ENCODE data around the gene CAMSAP1. TPM values are rescaled to one million over a fixed set of nuclear protein-coding genes. Genes with fewer than 3 reads are reported as not detected.

CAMSAP1 gene
- total RNA-seq, 1 donor from 2014 or later, result 20.0 TPM

- Histone ChIP-seq H3K27me3 (ENCODE audit: low read depth) (no peaks in the 10 kb centered on the region), H3K4me3 (no peak overlapping the region), H3K36me3 (peaks cover 37% of the 10 kb centered on the region), H3K27ac (replicated peaks) (no peak overlapping the region), H3K4me1 (no peaks in the 10 kb centered on the region), H3K9me3 (replicated peaks) (peaks cover 15% of the 10 kb centered on the region)
- no peak for TF ChIP-seq CTCF (IDR thresholded peaks at IDR 0.05; ENCODE audit: borderline replicate concordance)
- intact Hi-C loops (cut with micrococcal nuclease), result no loop called here
- DNase-seq, result no peak
These were observed 79.3 kb downstream of the CAMSAP1 start for GRCh38 chr9:135827866-135828580.

- peaks cover 15% of the 10 kb centered on the region for H3K9me3 ChIP-seq (replicated peaks)
- no peak for TF ChIP-seq CTCF (IDR thresholded peaks at IDR 0.05; ENCODE audit: borderline replicate concordance)
- no peak for DNase-seq
- no peaks in the 10 kb centered on the region for H3K4me1 ChIP-seq
- no peak overlapping the region for H3K4me3 ChIP-seq
- no peak overlapping the region for H3K27ac ChIP-seq (replicated peaks)
- no peaks in the 10 kb centered on the region for H3K27me3 ChIP-seq (ENCODE audit: low read depth)
- peaks cover 44% of the 10 kb centered on the region for H3K36me3 ChIP-seq
- intact Hi-C loops (cut with micrococcal nuclease), result no loop called here
These were observed 80.0 kb downstream of the CAMSAP1 start for GRCh38 chr9:135827301-135827700.

GRCh38 chr9:135826188-135826545 lies 81.2 kb downstream of the CAMSAP1 start:
- H3K36me3 ChIP-seq, result peaks cover 55% of the 10 kb centered on the region
- H3K9me3 ChIP-seq (replicated peaks), result peaks cover 15% of the 10 kb centered on the region
- DNase-seq, result no peak
- H3K27ac ChIP-seq (replicated peaks), result no peak overlapping the region
- intact Hi-C loops (cut with micrococcal nuclease), result no loop called here
- no peaks in the 10 kb centered on the region for H3K4me1 ChIP-seq
- TF ChIP-seq CTCF (IDR thresholded peaks at IDR 0.05; ENCODE audit: borderline replicate concordance), result no peak
- H3K4me3 ChIP-seq, result no peak overlapping the region
- no peaks in the 10 kb centered on the region for H3K27me3 ChIP-seq (ENCODE audit: low read depth)

GRCh38 chr9:135825435-135826187 lies 81.7 kb downstream of the CAMSAP1 start:
- H3K9me3 ChIP-seq (replicated peaks), result peaks cover 15% of the 10 kb centered on the region
- intact Hi-C loops (cut with micrococcal nuclease), result no loop called here
- no peak overlapping the region for H3K27ac ChIP-seq (replicated peaks)
- no peak for TF ChIP-seq CTCF (IDR thresholded peaks at IDR 0.05; ENCODE audit: borderline replicate concordance)
- H3K27me3 ChIP-seq (ENCODE audit: low read depth), result no peaks in the 10 kb centered on the region
- peaks cover 61% of the 10 kb centered on the region for H3K36me3 ChIP-seq
- H3K4me3 ChIP-seq, result no peak overlapping the region
- DNase-seq, result no peak
- H3K4me1 ChIP-seq, result no peaks in the 10 kb centered on the region

GRCh38 chr9:135823036-135823435 lies 84.3 kb downstream of the CAMSAP1 start:
- no peak overlapping the region for H3K27ac ChIP-seq (replicated peaks)
- H3K36me3 ChIP-seq, result peaks cover 83% of the 10 kb centered on the region
- DNase-seq, result no peak
- H3K9me3 ChIP-seq (replicated peaks), result no peaks in the 10 kb centered on the region
- H3K4me1 ChIP-seq, result no peaks in the 10 kb centered on the region
- TF ChIP-seq CTCF (IDR thresholded peaks at IDR 0.05; ENCODE audit: borderline replicate concordance), result no peak
- no peak overlapping the region for H3K4me3 ChIP-seq
- intact Hi-C loops (cut with micrococcal nuclease), result no loop called here
- no peaks in the 10 kb centered on the region for H3K27me3 ChIP-seq (ENCODE audit: low read depth)
